ENCODE results near the gene VDR. TPM values are rescaled to one million over a fixed set of nuclear protein-coding genes. Genes with fewer than 3 reads are reported as not detected.

VDR gene
- total and polyA plus RNA-seq, 2 donors (not counting 1 experiment from before 2014, with no cell fraction given) = 0.37 to 0.42 TPM

- POLR2A ChIA-PET = interaction anchor here (17.3 kb wide), 1 partner anchor 30 kb away, joined by 264 read pairs; no protein-coding TSS in a partner anchor
- Histone ChIP-seq H3K27me3 (replicated peaks in 1 of 4; ENCODE audit: control extremely low read depth in 1 of 4, control insufficient read depth in 3 of 4, insufficient read depth in 4 of 4, low read length in 3 of 4) (no peaks in the 10 kb centered on the region), H3K79me2 (ENCODE audit: control insufficient read depth, insufficient read depth, low read length) (peaks cover 98% of the 10 kb centered on the region), H4K20me1 (ENCODE audit: control insufficient read depth, insufficient read depth, low read length, poor library complexity, severe bottlenecking) (peaks cover 27% of the 10 kb centered on the region), H3K4me3 (ENCODE audit: control extremely low read depth in 1 of 5, extremely low read depth in 1 of 5, insufficient read depth in 1 of 5, low read depth in 2 of 5, low read length in 4 of 5) (no peak overlapping the region), H3K9ac (ENCODE audit: low read length) (no peak overlapping the region), H3K9me3 (ENCODE audit: control extremely low read depth in 1 of 3, control insufficient read depth in 2 of 3, insufficient read depth in 1 of 3, low read length in 2 of 3) (no peaks in the 10 kb centered on the region), H3K36me3 (replicated peaks in 1 of 2; ENCODE audit: control extremely low read depth in 1 of 2, control insufficient read depth in 1 of 2, extremely low read depth in 1 of 2, insufficient read depth in 2 of 2, low read length in 1 of 2) (peaks cover 0 to 14% of the 10 kb centered on the region in 2 experiments), H2AFZ (ENCODE audit: insufficient read depth, low read depth, low read length, poor library complexity, severe bottlenecking) (no peak overlapping the region), H3K4me1 (ENCODE audit: control insufficient read depth in 2 of 2, insufficient read depth in 2 of 2, low read length in 2 of 2) (peaks cover 68 to 90% of the 10 kb centered on the region in 2 donors), H3K27ac (ENCODE audit: low read length in 2 of 2) (peak overlapping the region in 1 of 2 donors; percentile 94), H3K4me2 (replicated peaks; ENCODE audit: low read depth, low read length, poor library complexity, severe bottlenecking) (no peak overlapping the region)
- Mint-ChIP-seq H3K4me3 (no peak overlapping the region), H3K27me3 (no peaks in the 10 kb centered on the region), H3K9me3 (ENCODE audit: insufficient read depth) (no peaks in the 10 kb centered on the region), H3K4me1 (peaks cover 91% of the 10 kb centered on the region), H3K27ac (peak overlapping the region; percentile 91)
- WGBS (ENCODE audit: insufficient coverage) = 70% methylated on average over 2 of the region's 2 CpGs
- CTCF ChIA-PET = interaction anchor here (9.3 to 38.8 kb wide), 2 partner anchors 14 to 29 kb away, joined by 76 to 1203 read pairs; partner anchors contain the start of gene HDAC7
- no peak for TF ChIP-seq EZH2 (IDR thresholded peaks at IDR 0.05; ENCODE audit: borderline replicate concordance, insufficient read depth, low read depth, low read length, poor library complexity, severe bottlenecking)
- TF ChIP-seq, protein P1, sequence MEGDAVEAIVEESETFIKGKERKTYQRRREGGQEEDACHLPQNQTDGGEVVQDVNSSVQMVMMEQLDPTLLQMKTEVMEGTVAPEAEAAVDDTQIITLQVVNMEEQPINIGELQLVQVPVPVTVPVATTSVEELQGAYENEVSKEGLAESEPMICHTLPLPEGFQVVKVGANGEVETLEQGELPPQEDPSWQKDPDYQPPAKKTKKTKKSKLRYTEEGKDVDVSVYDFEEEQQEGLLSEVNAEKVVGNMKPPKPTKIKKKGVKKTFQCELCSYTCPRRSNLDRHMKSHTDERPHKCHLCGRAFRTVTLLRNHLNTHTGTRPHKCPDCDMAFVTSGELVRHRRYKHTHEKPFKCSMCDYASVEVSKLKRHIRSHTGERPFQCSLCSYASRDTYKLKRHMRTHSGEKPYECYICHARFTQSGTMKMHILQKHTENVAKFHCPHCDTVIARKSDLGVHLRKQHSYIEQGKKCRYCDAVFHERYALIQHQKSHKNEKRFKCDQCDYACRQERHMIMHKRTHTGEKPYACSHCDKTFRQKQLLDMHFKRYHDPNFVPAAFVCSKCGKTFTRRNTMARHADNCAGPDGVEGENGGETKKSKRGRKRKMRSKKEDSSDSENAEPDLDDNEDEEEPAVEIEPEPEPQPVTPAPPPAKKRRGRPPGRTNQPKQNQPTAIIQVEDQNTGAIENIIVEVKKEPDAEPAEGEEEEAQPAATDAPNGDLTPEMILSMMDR (IDR thresholded peaks at IDR 0.05) = no peak
- intact Hi-C loops (cut with micrococcal nuclease) = no loop called here
- DNase-seq (no peak), ATAC-seq (ENCODE audit: low read depth) (no peak)
These were observed 99.4 kb downstream of the VDR start for GRCh38 chr12:47805417-47805816.

DNA sequence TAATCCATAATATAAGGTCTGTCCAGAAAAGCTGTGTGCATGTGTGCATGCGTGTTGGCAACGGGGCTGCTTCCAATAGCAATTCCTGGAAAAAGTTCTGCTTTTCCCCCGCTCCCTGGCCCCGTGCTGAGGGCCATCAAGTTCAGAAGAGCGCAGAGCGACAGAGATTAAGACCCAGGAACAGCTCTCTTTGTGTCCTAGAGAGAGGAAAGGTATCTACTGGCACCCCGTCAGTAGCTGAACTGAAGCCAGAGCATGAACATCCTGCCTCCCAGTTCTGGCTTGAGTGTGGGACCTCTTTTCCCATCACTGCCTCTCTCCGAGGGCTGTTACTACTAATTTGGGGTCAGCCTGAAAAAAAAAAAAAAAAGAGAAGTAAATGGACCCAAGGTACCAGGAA, 100.6 kb downstream of the VDR start:
- TF ChIP-seq, protein P1 (IDR thresholded peaks at IDR 0.05) = no peak
- no peak for TF ChIP-seq EZH2 (IDR thresholded peaks at IDR 0.05; ENCODE audit: borderline replicate concordance, insufficient read depth, low read depth, low read length, poor library complexity, severe bottlenecking)
- ATAC-seq (ENCODE audit: low read depth) = no peak
- peak overlapping the region in 1 of 2 donors; percentile 94 for H3K27ac ChIP-seq (ENCODE audit: low read length in 2 of 2)
- no peak overlapping the region for H3K9ac ChIP-seq (ENCODE audit: low read length)
- peaks cover 57 to 85% of the 10 kb centered on the region in 2 donors for H3K4me1 ChIP-seq (ENCODE audit: control insufficient read depth in 2 of 2, insufficient read depth in 2 of 2, low read length in 2 of 2)
- ChIA-PET CTCF (interaction anchor here (1.2 to 38.8 kb wide), 3 partner anchors 9 to 31 kb away, joined by 5 to 1203 read pairs (median 76); partner anchors contain the start of gene HDAC7), POLR2A (interaction anchor here (0.5 kb wide), 1 partner anchor 17 kb away, joined by 10 read pairs; no protein-coding TSS in a partner anchor)
- H3K27me3 ChIP-seq (replicated peaks in 1 of 4; ENCODE audit: control extremely low read depth in 1 of 4, control insufficient read depth in 3 of 4, insufficient read depth in 4 of 4, low read length in 3 of 4) = no peaks in the 10 kb centered on the region
- peak overlapping the region; percentile 4 for H3K4me2 ChIP-seq (replicated peaks; ENCODE audit: low read depth, low read length, poor library complexity, severe bottlenecking)
- peaks cover 98% of the 10 kb centered on the region for H3K79me2 ChIP-seq (ENCODE audit: control insufficient read depth, insufficient read depth, low read length)
- peak overlapping the region; percentile 91 for H3K27ac Mint-ChIP-seq
- no peak for DNase-seq
- no peaks in the 10 kb centered on the region for H3K9me3 Mint-ChIP-seq (ENCODE audit: insufficient read depth)
- H4K20me1 ChIP-seq (ENCODE audit: control insufficient read depth, insufficient read depth, low read length, poor library complexity, severe bottlenecking) = peaks cover 40% of the 10 kb centered on the region
- peak overlapping the region; percentile 70 for H3K4me3 Mint-ChIP-seq
- WGBS (ENCODE audit: insufficient coverage) = 84% methylated on average over 4 of the region's 8 CpGs
- H3K27me3 Mint-ChIP-seq = no peaks in the 10 kb centered on the region
- intact Hi-C loops (cut with micrococcal nuclease) = no loop called here
- H2AFZ ChIP-seq (ENCODE audit: insufficient read depth, low read depth, low read length, poor library complexity, severe bottlenecking) = no peak overlapping the region
- peaks cover 0 to 24% of the 10 kb centered on the region in 2 experiments for H3K36me3 ChIP-seq (replicated peaks in 1 of 2; ENCODE audit: control extremely low read depth in 1 of 2, control insufficient read depth in 1 of 2, extremely low read depth in 1 of 2, insufficient read depth in 2 of 2, low read length in 1 of 2)
- H3K9me3 ChIP-seq (ENCODE audit: control extremely low read depth in 1 of 3, control insufficient read depth in 2 of 3, insufficient read depth in 1 of 3, low read length in 2 of 3) = no peaks in the 10 kb centered on the region
- peaks cover 85% of the 10 kb centered on the region for H3K4me1 Mint-ChIP-seq
- H3K4me3 ChIP-seq (ENCODE audit: control extremely low read depth in 1 of 5, extremely low read depth in 1 of 5, insufficient read depth in 1 of 5, low read depth in 2 of 5, low read length in 4 of 5) = no peak overlapping the region
